ENCODE measurements around the gene KRTAP19-4.
"Not testable (repeated sequence)": the region's sequence is repeated elsewhere in the genome, so short reads cannot be mapped to it uniquely, and the experiment has no call there.

KRTAP19-4 gene, protein sequence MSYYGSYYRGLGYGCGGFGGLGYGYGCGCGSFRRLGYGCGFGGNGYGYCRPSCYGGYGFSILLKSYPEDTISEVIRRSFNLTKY

DNA sequence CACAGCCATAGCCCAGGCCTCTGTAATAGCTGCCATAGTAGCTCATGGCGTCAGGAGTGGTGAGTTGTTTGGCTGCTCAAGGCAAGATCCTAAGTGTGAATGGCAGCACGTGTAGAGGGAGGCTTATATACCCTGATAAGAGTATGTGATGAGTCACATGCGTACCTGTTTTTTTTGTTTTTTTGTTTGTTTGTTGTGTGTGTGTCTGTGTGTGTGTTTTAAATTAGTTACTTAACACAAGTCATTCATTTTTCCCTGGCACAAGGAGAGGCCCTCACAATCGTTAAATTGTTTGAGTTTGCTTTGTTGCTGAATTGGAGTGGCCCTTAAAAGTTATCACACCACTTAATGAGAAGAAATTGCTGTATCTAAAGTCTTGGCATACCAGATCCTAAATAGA is at the start of gene KRTAP19-4:
Gene KRTAP19-4, minus strand, starts transcription at position 101 of the 400 bp plus-strand sequence. Its CDS starts 55 bp downstream, at position 46.
- no peak for DNase-seq

DNA sequence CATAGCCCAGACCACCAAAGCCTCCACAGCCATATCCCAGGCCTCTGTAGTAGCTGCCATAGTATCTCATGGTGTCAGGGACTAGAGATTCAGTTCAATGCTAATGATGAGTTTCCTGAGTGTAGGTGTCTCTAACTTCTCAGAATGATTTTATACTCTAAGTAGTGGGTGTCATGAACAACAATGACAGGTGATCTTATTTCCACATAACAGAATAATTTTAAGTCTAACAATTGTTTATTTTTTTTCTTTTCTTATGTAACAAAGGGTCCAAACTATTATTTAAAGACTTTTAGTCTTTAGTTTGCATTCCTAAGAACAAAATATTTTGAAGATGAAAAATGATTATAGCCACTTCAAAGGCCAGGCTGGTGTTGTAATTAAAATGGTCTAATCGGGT is 44.8 kb upstream of the KRTAP19-4 start, which contains the start of gene KRTAP19-6:
Gene KRTAP19-6, minus strand, starts transcription at position 101 of the 400 bp plus-strand sequence. Its CDS starts 31 bp downstream, at position 70.
- no peak for DNase-seq

DNA sequence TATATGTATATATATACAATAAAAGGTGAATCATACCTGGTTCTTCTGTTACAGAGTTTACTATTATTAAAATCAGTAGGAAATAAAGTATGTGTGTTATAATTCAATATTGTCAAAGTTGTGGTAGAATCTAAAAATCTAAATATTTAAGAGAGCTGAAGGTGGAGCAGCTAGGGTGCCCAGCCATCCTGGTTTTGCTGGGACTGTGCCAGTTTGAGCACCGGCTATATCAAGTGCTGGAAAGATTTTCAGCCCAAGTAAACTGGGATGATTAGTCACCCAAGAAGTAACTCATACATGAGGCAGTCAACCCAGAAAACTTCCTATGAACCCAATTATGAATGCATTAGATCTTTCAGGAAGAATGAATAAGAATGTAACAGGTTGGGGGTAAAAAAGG is 21.9 kb upstream of the KRTAP19-4 start:
- no peak for DNase-seq

DNA sequence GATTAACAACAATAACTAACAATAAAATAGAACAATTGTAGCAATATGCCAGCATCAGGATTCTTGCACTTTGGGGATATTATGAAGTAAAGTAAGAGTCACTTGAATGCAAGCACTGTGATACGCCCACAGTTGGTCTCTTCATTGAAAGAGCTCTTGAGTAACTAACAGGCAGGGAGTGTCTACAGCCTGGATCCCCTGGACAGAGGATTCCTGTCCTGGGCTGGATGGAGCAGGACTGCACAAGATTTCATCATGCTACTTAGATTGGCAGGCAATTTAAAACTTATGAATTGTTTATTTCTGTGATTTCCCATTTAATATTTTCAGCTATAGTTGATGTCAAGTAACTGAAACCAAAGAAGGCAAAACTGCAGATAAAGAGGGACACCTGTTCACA is 18.7 kb upstream of the KRTAP19-4 start:
- DNase-seq = no peak

DNA sequence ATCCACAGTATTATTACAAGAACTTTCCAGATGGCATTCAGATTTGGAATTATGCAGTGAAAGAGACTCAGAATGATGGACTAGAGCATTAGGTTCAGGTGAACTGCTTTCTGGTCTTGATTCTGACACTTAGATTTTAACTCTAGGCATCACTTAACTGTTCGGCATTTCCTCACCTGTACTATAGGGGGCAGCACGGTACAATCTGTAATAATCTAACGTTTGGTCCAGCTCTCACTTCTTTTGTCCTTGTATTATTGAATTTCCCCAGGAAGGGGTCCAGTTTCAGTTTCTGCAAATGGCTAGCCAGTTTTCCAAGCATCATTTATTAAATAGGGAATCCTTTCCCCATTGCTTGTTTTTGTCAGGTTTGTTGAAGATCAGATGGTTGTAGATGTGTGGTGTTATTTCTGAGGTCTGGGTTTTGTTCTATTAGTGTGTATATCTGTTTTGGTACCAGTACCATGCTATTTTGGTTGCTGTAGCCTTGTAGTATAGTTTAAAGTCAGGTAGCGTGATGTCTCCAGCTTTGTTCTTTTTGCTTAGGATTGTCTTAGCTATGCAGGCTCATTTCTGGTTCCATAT is 8.7 kb upstream of the KRTAP19-4 start:
- not testable (repeated sequence) for DNase-seq

DNA sequence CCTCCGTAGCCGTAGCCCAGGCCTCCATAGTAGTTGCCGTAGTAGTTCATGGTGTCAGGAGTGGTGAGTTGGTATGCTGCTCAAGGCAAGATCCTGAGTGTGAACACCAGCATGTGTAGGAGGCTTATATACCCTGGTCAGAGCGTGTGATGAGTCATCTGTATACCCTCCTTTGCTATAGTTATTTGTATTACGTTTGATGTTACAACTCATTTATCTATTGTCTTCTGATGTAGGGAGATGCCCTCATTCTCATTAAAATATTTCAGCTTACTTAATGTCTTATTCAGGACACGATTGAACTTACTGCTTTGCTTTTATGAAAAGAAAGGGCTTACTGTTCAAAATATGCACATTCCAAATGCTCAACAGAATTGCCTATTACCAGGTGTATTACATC is 5.1 kb upstream of the KRTAP19-4 start, which contains the start of gene KRTAP19-5:
Gene KRTAP19-5, minus strand, starts transcription at position 101 of the 400 bp plus-strand sequence. Its CDS starts 51 bp downstream, at position 50.
- DNase-seq = no peak

DNA sequence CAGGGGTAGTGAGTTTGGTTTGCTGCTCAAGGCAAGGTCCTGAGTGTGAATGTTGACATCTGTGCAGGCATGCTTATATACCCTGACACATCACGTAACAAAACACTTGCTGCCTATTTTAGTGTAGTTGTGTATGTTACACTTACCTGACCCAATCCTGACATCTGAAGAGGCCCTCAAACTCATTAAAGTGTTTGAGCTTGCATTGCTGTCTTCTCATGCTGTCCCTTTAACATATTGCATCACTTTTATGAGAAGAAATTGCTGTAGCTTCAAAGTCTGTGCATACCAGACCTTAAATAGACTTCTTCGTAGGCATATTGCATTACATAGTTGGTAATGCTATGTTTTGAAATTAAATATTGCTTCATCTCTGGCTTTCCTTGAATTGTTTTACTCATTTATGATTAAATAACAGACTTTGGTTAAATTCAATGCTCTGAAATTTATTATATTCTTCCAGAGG is 5.0 kb downstream of the KRTAP19-4 start, which contains the start of gene KRTAP19-3:
Gene KRTAP19-3, minus strand, starts transcription at position 51 of the 466 bp plus-strand sequence. CDS start 56 bp downstream, outside the sequence.
- no peak for DNase-seq

DNA sequence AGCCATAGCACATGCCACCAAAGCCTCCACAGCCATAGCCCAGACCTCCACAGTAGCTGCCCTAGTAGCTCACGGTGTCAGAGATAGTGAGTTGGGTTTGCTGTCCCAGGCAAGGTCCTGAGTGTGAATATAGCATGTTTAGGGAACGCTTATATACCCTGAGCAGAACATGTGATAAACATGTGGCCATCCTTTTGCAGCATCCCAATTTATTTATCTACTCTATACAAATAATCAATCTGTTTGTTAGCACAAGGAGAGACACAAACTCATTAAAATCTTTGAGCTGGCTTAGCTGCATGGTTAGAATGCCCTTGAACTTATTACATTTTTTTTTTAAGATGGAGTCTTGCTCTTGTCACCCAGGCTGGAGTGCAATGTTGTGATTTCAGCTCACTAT is 9.6 kb downstream of the KRTAP19-4 start, which contains the start of gene KRTAP19-2:
Gene KRTAP19-2, minus strand, starts transcription at position 101 of the 400 bp plus-strand sequence. Its CDS starts 88 bp downstream, at position 13.
- no peak for DNase-seq

DNA sequence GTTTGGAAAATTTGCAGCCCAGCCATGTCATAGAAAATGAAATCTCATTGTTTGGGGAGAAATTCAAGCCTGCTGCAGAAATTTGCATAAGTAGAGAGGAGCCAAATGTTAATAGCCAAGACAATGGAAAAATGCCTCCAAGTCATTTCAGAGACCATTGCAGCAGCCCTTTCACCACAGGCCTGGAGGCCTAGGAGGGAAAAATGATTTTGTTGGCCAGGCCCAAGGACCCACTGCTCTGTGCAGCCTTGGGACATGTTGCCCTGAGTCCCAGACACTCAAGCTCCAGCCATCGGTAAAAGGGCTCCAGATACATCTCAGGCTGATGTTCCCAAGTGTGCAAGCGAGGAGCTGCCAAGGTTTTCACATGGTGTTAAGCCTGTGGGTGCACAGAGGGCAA is 10.8 kb downstream of the KRTAP19-4 start:
- no peak for DNase-seq

DNA sequence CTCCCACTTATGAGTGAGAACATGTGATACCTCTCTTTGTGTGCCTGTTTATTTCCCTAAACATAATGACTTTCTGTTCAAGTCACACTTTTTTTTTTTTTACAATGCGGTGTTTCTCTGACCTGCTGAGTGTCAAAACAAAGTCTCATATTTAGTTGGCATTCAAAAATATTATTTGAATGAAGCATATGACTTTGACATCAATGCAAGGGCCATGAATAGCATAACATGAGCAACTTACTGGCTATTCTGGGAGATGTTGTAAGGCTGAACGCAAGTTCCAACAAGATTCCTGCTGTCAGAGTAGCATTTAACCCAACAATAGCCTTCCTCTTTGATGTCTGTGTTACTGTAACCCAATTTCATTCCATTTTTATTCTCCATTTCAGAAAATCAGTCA is 14.8 kb downstream of the KRTAP19-4 start:
- DNase-seq = no peak

DNA sequence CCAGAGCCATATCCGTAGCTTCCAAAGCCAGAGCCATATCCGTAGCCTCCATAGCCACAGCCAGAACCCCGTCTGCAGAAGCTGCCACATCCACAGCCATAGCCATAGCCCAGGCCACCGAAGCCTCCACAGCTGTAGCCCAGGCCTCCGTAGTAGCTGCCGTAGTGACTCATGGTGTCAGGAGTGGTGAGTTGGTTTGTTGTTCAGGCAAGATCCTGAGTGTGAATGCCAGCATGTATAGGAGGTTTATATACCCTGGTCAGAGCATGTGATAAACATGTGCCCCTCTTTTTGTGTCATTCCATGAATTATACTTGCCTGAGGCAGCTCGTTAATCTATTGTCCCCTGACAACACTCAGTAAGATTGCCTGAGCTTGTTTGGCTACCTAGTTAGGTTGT is 16.8 kb downstream of the KRTAP19-4 start, which contains the start of gene KRTAP19-1:
Gene KRTAP19-1, minus strand, starts transcription at position 223 of the 400 bp plus-strand sequence. Its CDS starts 50 bp downstream, at position 173.
- no peak for DNase-seq

DNA sequence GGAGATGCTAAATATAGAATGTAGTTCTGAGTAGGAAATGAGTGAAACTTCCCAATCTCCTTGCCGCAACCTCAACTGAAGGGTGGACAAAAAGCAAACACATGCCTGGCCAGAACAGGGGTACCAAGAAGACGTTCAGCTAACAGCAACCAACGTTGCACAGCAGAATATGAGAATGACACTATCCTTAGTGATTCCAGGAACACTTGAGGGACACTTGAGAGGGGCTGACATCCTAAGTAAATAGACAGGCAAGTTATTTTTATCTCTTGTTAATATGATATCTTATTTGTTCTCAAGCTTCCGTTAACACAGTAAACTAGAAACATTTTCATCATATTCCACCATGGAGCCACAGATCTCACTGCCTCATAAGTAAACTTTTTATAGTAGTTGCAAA is 17.7 kb downstream of the KRTAP19-4 start:
- no peak for DNase-seq

DNA sequence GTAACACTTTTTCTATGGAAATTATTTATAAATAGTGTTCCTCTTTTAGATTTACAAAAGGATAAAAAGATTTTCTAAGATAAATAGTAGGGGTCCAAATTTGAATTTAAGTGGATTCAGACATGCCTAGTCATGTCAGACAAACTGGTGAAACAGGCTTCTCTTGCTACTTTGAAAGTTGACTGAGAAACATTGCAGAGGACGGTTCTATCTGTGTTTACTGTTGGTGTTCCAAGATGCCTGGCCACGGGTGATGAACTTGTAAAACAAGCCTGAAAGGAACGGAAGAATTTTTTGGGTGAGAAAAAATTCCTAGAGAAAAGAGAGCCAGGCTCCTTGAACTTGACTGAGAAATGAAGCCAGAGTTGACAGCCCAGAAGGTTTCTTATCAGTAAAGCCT is 19.0 kb downstream of the KRTAP19-4 start:
- DNase-seq = no peak

DNA sequence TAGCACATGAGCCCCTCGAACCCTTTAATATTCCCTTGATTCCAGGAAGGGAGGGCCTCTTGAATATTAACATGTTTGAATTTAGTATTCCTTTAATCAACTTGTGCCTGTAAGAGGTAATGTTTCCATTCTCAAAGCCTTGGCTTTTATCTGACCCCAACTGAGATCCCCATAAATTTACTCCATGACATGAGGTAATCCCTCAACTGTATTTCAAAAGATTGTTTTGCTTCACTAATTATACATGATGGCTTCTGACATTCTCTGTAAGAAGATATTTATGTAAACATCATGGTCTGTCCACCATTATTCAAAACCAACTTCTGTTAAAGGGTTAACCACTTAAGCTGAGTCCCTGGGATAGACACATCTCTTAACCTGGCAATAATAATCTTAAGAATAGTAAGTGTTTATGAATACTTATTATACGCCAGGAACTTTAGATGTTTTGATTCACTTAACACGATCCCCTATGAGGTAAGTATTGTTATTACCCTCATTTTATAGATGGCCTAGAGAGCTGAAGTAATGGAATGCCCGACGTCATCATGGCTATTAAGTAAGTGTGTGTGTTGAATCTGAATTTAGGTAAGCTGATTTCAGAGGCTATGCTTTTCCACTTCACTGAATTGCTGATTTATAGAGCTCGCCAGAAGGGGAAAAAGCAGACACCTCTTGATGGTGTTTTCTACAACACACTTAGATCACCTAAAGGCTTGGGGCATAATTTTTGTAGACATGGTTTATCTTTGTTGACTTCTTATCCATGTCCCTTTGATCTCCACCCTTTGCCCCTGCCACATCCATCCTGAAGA is 27.9 kb downstream of the KRTAP19-4 start:
- no peak for DNase-seq

DNA sequence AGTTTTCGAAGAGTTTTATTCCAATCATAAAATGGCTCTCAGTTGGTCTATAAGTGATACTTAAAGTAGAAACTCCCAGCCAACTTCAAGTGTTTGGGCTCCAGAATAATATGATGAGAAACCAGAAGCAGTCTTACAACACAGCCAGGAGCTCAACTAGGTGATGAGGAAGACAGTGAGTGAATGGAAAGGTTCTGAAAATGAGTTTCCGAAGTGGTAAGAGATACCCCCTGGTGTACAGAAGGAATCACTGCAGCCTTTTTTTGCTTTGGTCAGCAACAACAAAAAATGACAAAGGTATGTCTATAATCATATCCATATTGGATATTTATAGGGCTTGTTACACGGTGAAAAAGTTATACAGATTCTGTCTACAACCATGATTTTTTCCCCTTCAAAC is 33.3 kb downstream of the KRTAP19-4 start:
- peak; percentile 29 for DNase-seq

DNA sequence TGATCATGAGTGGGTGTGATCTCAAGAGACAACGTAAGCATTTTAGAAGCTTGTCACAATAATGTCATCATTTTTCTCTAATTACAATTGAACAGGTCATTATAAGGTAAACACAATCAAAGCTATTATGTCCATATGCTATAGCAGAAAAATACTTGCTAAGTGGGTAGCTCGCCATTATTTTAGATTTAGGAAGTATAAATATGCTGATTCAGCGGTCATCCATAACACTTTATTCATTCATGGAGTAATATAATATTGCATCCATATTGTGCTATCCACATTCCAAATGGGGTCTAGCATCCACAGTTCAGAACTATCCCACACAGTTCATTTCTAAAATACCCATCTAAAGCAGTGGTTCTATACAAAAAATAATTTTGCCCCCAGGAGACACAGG is 48.5 kb downstream of the KRTAP19-4 start:
- DNase-seq = no peak

DNA sequence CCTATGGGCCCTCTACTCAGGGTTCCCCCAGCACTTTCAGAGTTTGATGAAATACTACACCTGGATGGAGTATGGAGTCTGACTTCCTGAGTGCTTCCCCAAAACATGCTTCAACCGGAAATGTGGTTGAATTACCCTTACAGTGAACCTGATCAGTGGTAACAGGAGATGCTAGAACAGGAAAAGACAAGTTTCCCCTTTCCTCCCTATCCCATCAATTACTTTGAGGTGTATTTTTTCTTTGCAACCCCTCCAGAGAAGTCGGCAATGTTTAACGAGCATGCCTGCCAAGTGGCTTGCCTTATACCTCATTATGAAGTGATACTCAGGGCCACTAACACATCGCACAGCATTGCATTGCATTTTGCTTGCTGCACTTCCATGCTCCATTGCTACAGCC is 49.9 kb downstream of the KRTAP19-4 start:
- peak; percentile 48 for DNase-seq

All from KG1 (cell line).